ENCODE data around the gene RAB3GAP2. TPM values are rescaled to one million over a fixed set of nuclear protein-coding genes. Genes with fewer than 3 reads are reported as not detected.
"Not testable (repeated sequence)": the region's sequence is repeated elsewhere in the genome, so short reads cannot be mapped to it uniquely, and the experiment has no call there.

The RAB3GAP2 gene
- total and polyA plus RNA-seq, 2 of the 13 experiments (the other 11 are each of a cell fraction or from before 2014, with no cell fraction given), result 22.6 to 25.0 TPM

DNA sequence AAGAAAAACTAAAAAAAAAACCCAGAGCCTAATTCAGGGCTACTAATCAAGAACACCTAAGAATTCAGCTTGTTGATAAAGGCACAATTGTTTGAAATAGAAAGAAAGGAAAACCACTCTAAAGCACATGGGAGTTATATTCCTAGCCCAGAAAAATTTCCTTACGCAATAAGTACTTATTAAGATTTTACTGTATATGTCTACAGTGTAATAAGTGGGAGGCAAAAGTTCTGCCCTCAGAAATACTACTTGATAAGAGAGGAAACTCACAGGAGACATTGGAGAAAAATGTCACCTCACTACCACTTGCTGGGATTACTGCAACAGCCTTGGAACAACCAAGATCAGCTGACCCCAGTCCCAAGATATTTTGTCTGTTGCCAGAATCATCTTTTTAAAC is 112.2 kb downstream of the RAB3GAP2 start (continued):
- no peak for TF ChIP-seq TCF7L2 (IDR thresholded peaks at IDR 0.05; ENCODE audit: low read depth, low read length)

DNA sequence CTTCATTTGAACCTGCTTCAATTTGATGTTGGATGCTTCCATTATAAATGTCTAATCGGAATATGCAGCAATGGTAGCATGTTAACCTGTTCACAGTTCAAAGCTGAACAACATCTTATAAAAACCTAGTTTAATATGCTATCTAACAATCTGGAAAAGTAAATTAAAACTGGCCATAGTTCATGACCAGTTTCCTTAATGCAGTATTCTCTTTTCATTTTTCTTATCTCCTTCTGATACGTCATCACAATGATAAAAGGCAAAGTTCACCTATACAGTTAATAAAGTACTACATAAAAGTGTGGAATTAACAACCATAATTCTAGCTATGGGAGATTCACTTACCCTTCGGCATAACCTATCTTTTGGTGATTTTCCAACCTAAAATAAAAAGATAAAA is 113.2 kb downstream of the RAB3GAP2 start:
- Histone ChIP-seq H3K4me3 (replicated peaks in 1 of 3; ENCODE audit: insufficient read depth in 1 of 3, low read depth in 2 of 3, low read length in 3 of 3) (no peak overlapping the region), H3K9me3 (ENCODE audit: low read length) (no peaks in the 10 kb centered on the region), H3K27ac (ENCODE audit: extremely low read length, insufficient read depth, low read length) (no peak overlapping the region), H4K20me1 (ENCODE audit: insufficient read depth, low read length) (no peaks in the 10 kb centered on the region), H2AFZ (ENCODE audit: low read length) (no peak overlapping the region), H3K9ac (ENCODE audit: insufficient read depth, low read depth, low read length) (no peak overlapping the region), H3K79me2 (ENCODE audit: insufficient read depth, low read length) (no peaks in the 10 kb centered on the region), H3K4me2 (ENCODE audit: low read depth, low read length) (no peak overlapping the region), H3K4me1 (ENCODE audit: insufficient read depth, low read length) (no peaks in the 10 kb centered on the region), H3K36me3 (replicated peaks in 1 of 2; ENCODE audit: control insufficient read depth in 1 of 2, insufficient read depth in 2 of 2, low read length in 2 of 2) (peaks cover 9 to 22% of the 10 kb centered on the region in 2 experiments; a peak in 4 of 5 replicates), H3K27me3 (ENCODE audit: control insufficient read depth in 1 of 2, insufficient read depth in 2 of 2, low read length in 2 of 2) (no peaks in the 10 kb centered on the region)
- POLR2A ChIA-PET, result no interaction called here
- TF ChIP-seq SMAD3 (CRISPR knock-in tag; IDR thresholded peaks at IDR 0.05) (no peak), MTA1 (CRISPR knock-in tag; IDR thresholded peaks at IDR 0.05; ENCODE audit: borderline replicate concordance) (no peak), ZNF263 (CRISPR knock-in tag; IDR thresholded peaks at IDR 0.05) (no peak), ZNF605 (CRISPR knock-in tag; IDR thresholded peaks at IDR 0.05) (no peak), MAFG (CRISPR knock-in tag; IDR thresholded peaks at IDR 0.05) (no peak)
- TF ChIP-seq, protein P1, sequence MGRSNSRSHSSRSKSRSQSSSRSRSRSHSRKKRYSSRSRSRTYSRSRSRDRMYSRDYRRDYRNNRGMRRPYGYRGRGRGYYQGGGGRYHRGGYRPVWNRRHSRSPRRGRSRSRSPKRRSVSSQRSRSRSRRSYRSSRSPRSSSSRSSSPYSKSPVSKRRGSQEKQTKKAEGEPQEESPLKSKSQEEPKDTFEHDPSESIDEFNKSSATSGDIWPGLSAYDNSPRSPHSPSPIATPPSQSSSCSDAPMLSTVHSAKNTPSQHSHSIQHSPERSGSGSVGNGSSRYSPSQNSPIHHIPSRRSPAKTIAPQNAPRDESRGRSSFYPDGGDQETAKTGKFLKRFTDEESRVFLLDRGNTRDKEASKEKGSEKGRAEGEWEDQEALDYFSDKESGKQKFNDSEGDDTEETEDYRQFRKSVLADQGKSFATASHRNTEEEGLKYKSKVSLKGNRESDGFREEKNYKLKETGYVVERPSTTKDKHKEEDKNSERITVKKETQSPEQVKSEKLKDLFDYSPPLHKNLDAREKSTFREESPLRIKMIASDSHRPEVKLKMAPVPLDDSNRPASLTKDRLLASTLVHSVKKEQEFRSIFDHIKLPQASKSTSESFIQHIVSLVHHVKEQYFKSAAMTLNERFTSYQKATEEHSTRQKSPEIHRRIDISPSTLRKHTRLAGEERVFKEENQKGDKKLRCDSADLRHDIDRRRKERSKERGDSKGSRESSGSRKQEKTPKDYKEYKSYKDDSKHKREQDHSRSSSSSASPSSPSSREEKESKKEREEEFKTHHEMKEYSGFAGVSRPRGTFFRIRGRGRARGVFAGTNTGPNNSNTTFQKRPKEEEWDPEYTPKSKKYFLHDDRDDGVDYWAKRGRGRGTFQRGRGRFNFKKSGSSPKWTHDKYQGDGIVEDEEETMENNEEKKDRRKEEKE (IDR thresholded peaks at IDR 0.05), result no peak
- CTCF ChIA-PET (ENCODE audit: low intra/inter-chr PET ratio, low total read pairs), result no interaction called here
- FAIRE-seq, result no peak
- intact Hi-C loops (cut with micrococcal nuclease; ENCODE audit: unreplicated experiment) (no loop called here), in situ Hi-C loops (cut with HindIII; ENCODE audit: extremely low pct_ligation_motif_present, low pct_unique_long_range_greater_than_20kb) (no loop called here)
- DNase-seq (ENCODE audit: low spot score), result no peak
- no TSS peak for BruUV-seq (replicated peaks)
- no peak for ATAC-seq
- 96% methylated on average over 3 of the region's 3 CpGs for WGBS (ENCODE audit: low lambda C conversion rate)

DNA sequence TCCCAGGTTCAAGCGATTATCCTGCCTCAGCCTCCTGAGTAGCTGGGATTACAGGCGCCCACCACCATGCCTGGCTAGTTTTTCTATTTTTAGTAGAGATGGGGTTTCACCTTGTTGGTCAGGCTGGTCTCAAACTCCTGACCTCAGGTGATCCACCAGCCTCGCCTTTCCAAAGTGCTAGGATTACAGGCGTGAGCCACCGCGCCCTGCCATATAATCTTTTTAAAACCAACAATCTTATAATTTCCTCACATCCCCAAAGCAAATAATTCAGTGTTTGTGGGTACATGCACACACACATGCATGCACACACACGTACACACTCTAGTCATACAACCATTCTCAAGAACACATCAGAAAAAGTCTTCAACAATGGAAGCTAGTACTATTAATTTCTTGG is 113.7 kb downstream of the RAB3GAP2 start:
- H4K20me1 ChIP-seq (ENCODE audit: insufficient read depth, low read length); H3K4me2 ChIP-seq (ENCODE audit: low read depth, low read length); ATAC-seq; FAIRE-seq; H2AFZ ChIP-seq (ENCODE audit: low read length); H3K79me2 ChIP-seq (ENCODE audit: insufficient read depth, low read length); BruUV-seq (replicated peaks); H3K4me1 ChIP-seq (ENCODE audit: insufficient read depth, low read length); in situ Hi-C loops (cut with HindIII; ENCODE audit: extremely low pct_ligation_motif_present, low pct_unique_long_range_greater_than_20kb); CTCF ChIA-PET (ENCODE audit: low intra/inter-chr PET ratio, low total read pairs); DNase-seq (ENCODE audit: low spot score); H3K4me3 ChIP-seq (replicated peaks in 1 of 3; ENCODE audit: insufficient read depth in 1 of 3, low read depth in 2 of 3, low read length in 3 of 3); H3K9me3 ChIP-seq (ENCODE audit: low read length); intact Hi-C loops (cut with micrococcal nuclease; ENCODE audit: unreplicated experiment); POLR2A ChIA-PET; H3K9ac ChIP-seq (ENCODE audit: insufficient read depth, low read depth, low read length); H3K27ac ChIP-seq (ENCODE audit: extremely low read length, insufficient read depth, low read length); H3K27me3 ChIP-seq (ENCODE audit: control insufficient read depth in 1 of 2, insufficient read depth in 2 of 2, low read length in 2 of 2): not testable (repeated sequence)
- over 99% methylated on average over 7 of the region's 7 CpGs for WGBS (ENCODE audit: low lambda C conversion rate)
- H3K36me3 ChIP-seq (replicated peaks in 1 of 2; ENCODE audit: control insufficient read depth in 1 of 2, insufficient read depth in 2 of 2, low read length in 2 of 2), result peaks cover 9 to 22% of the 10 kb centered on the region in 2 experiments; a peak in 4 of 5 replicates
